Measurements from ENCODE around the gene TSEN2.
"Not testable (repeated sequence)": the region's sequence is repeated elsewhere in the genome, so short reads cannot be mapped to it uniquely, and the experiment has no call there.

TSEN2 gene

GRCh38 chr3:12484198-12484982, at the start of gene TSEN2:
Gene TSEN2, plus strand, starts transcription at chr3:12484480. Its CDS starts 5,321 bp downstream, at chr3:12489801.
- peak within 1 kb of the TSS; percentile 27 to 90 (median 84) for H3K27ac ChIP-seq
- H3K4me3 ChIP-seq, result peak within 1 kb of the TSS; percentile 54 to 81 (median 75)

- peak overlapping the region in 7 of 21 experiments; percentile 14 to 59 (median 37) for H3K27ac ChIP-seq
- no peak overlapping the region for H3K4me3 ChIP-seq
Observed at GRCh38 chr3:12436514-12437220, 47.6 kb upstream of the TSEN2 start.

GRCh38 chr3:12437221-12437605, 47.1 kb upstream of the TSEN2 start:
- H3K27ac ChIP-seq, result peak overlapping the region in 6 of 21 experiments; percentile 14 to 59 (median 28)

GRCh38 chr3:12437861-12438260, 46.4 kb upstream of the TSEN2 start:
- Histone ChIP-seq H3K27ac (no peak overlapping the region), H3K4me3 (no peak overlapping the region)

More at GRCh38 chr3:12437221-12437605, 47.1 kb upstream of the TSEN2 start:
- H3K4me3 ChIP-seq, result no peak overlapping the region

- Histone ChIP-seq H3K4me3 (no peak overlapping the region), H3K27ac (no peak overlapping the region)
Observed at GRCh38 chr3:12438318-12438717, 46.0 kb upstream of the TSEN2 start.

GRCh38 chr3:12439161-12439940, 44.9 kb upstream of the TSEN2 start:
- no peak overlapping the region for H3K27ac ChIP-seq

GRCh38 chr3:12440927-12441714, 43.2 kb upstream of the TSEN2 start:
- Histone ChIP-seq H3K27ac (no peak overlapping the region), H3K4me3 (no peak overlapping the region)

More at GRCh38 chr3:12439161-12439940, 44.9 kb upstream of the TSEN2 start:
- no peak overlapping the region for H3K4me3 ChIP-seq

- Histone ChIP-seq H3K27ac (no peak overlapping the region), H3K4me3 (no peak overlapping the region)
Observed at GRCh38 chr3:12442654-12443501, 41.4 kb upstream of the TSEN2 start.

GRCh38 chr3:12443781-12444522, 40.3 kb upstream of the TSEN2 start:
- no peak overlapping the region for H3K4me3 ChIP-seq
- H3K27ac ChIP-seq, result no peak overlapping the region

- H3K27ac ChIP-seq, result no peak overlapping the region
- H3K4me3 ChIP-seq, result no peak overlapping the region
Observed at GRCh38 chr3:12444582-12445471, 39.5 kb upstream of the TSEN2 start.

- H3K4me3 ChIP-seq, result no peak overlapping the region
- no peak overlapping the region for H3K27ac ChIP-seq
Observed at GRCh38 chr3:12445523-12446240, 38.6 kb upstream of the TSEN2 start.

- Histone ChIP-seq H3K4me3 (no peak overlapping the region), H3K27ac (no peak overlapping the region)
Observed at GRCh38 chr3:12446298-12446697, 38.0 kb upstream of the TSEN2 start.

GRCh38 chr3:12447075-12447474, 37.2 kb upstream of the TSEN2 start:
- Histone ChIP-seq H3K4me3 (no peak overlapping the region), H3K27ac (no peak overlapping the region)

GRCh38 chr3:12448404-12449202, 35.7 kb upstream of the TSEN2 start:
- not testable (repeated sequence) for H3K27ac ChIP-seq, H3K4me3 ChIP-seq

- no peak overlapping the region for H3K4me3 ChIP-seq
- H3K27ac ChIP-seq, result no peak overlapping the region
Observed at GRCh38 chr3:12449889-12450682, 34.2 kb upstream of the TSEN2 start.

Data from skin epidermis (tissue), 12 donors.